SK-N-SH treated with all-trans-retinoic acid at 6 μM for 48 hours (cell line): ENCODE results near the gene UBTD1.

Source experiments
- ATAC-seq: fragments of 200-7000 bp; cut with Tn5 transposase; 3 replicates; pipeline ENCODE4 v1.9.1; 2020; ENCODE audit warnings: mild to moderate bottlenecking, moderate library complexity
- ARNTL ChIP-seq: fragments of 450-650 bp; formaldehyde crosslinking; IDR thresholded peaks from 2 replicates; pipeline ENCODE4 v1.5.0; 2020; ENCODE audit warnings: low read depth, mild to moderate bottlenecking, moderate library complexity, borderline replicate concordance
- BACH2 ChIP-seq: fragments of 250-450 bp; sonication (Bioruptor Pico); IDR thresholded peaks from 2 replicates; pipeline ENCODE4 v1.9.0; 2021; ENCODE audit warnings: mild to moderate bottlenecking, borderline replicate concordance
- CSDC2 ChIP-seq: fragments of 250-450 bp; sonication (Bioruptor Pico); IDR thresholded peaks from 2 replicates; pipeline ENCODE4 v1.5.0; 2020; ENCODE audit warnings: mild to moderate bottlenecking, moderate library complexity
- ESRRG ChIP-seq: fragments of 250-450 bp; sonication (Bioruptor Pico); IDR thresholded peaks from 2 replicates; pipeline ENCODE4 v1.6.1; 2021; ENCODE audit warnings: mild to moderate bottlenecking
- GLIS3 ChIP-seq: fragments of 250-450 bp; sonication (Bioruptor Pico); IDR thresholded peaks from 2 replicates; pipeline ENCODE4 v1.5.0; 2020; ENCODE audit warnings: mild to moderate bottlenecking, moderate library complexity
- ISL1 ChIP-seq: fragments of 250-450 bp; sonication (Bioruptor Pico); IDR thresholded peaks from 2 replicates; pipeline ENCODE4 v2.1.2; 2022; ENCODE audit warnings: mild to moderate bottlenecking, moderate library complexity
- OSR1 ChIP-seq: fragments of 250-450 bp; sonication (Bioruptor Pico); IDR thresholded peaks from 2 replicates; pipeline ENCODE4 v1.8.0; 2022; ENCODE audit warnings: moderate library complexity, mild to moderate bottlenecking, inconsistent platforms
- PATZ1 ChIP-seq: fragments of 250-450 bp; sonication (Bioruptor Pico); IDR thresholded peaks from 2 replicates; pipeline ENCODE4 v1.8.0; 2020; ENCODE audit warnings: mild to moderate bottlenecking, moderate library complexity, borderline replicate concordance
- POU6F1 ChIP-seq: fragments of 250-450 bp; sonication (Bioruptor Pico); IDR thresholded peaks from 2 replicates; pipeline ENCODE4 v1.8.0; 2021; ENCODE audit warnings: low read depth, mild to moderate bottlenecking, moderate library complexity, borderline replicate concordance
- RARB ChIP-seq: fragments of 250-450 bp; sonication (Bioruptor Pico); IDR thresholded peaks from 2 replicates; pipeline ENCODE4 v1.8.0; 2021; ENCODE audit warnings: mild to moderate bottlenecking, moderate library complexity
- SNAI2 ChIP-seq: fragments of 250-450 bp; sonication (Bioruptor Pico); IDR thresholded peaks from 2 replicates; pipeline ENCODE4 v1.5.0; 2020; ENCODE audit warnings: mild to moderate bottlenecking, moderate library complexity
- TCF4 ChIP-seq: fragments of 250-450 bp; sonication (Bioruptor Pico); IDR thresholded peaks from 2 replicates; pipeline ENCODE4 v1.8.0; 2021; ENCODE audit warnings: mild to moderate bottlenecking, moderate library complexity, borderline replicate concordance
- ZC3H10 ChIP-seq: fragments of 250-450 bp; sonication (Bioruptor Pico); IDR thresholded peaks from 2 replicates; pipeline ENCODE4 v1.5.1; 2021; ENCODE audit warnings: mild to moderate bottlenecking, moderate library complexity
- ZFP3 ChIP-seq: fragments of 250-450 bp; sonication (Bioruptor Pico); IDR thresholded peaks from 2 replicates; pipeline ENCODE4 v1.5.0; 2020; ENCODE audit warnings: mild to moderate bottlenecking, moderate library complexity
- ZFP30 ChIP-seq: fragments of 450-650 bp; formaldehyde crosslinking; IDR thresholded peaks from 2 replicates; pipeline ENCODE4 v1.5.0; 2022; ENCODE audit warnings: mild to moderate bottlenecking, moderate library complexity
- ZNF565 ChIP-seq: fragments of 450-650 bp; formaldehyde crosslinking; conservative IDR thresholded peaks from 2 replicates; pipeline ENCODE4 v1.5.0; 2020; ENCODE audit warnings: low read depth, mild to moderate bottlenecking, moderate library complexity
- ZNF70 ChIP-seq: fragments of 450-650 bp; formaldehyde crosslinking; IDR thresholded peaks from 2 replicates; pipeline ENCODE4 v1.5.0; 2020; ENCODE audit warnings: mild to moderate bottlenecking, moderate library complexity
- ZNF8 ChIP-seq: fragments of 450-650 bp; formaldehyde crosslinking; IDR thresholded peaks from 2 replicates; pipeline ENCODE4 v1.5.0; 2020; ENCODE audit warnings: mild to moderate bottlenecking, moderate library complexity
- TF ChIP-seq, protein P1 (sequence below): fragments of 250-450 bp; sonication (Bioruptor Pico); IDR thresholded peaks from 2 replicates; pipeline ENCODE4 v1.5.0; 2020; ENCODE audit warnings: mild to moderate bottlenecking, moderate library complexity
- TF ChIP-seq, protein P2 (sequence below): fragments of 250-450 bp; sonication (Bioruptor Pico); IDR thresholded peaks from 2 replicates; pipeline ENCODE4 v1.5.1; 2020; ENCODE audit warnings: low read depth, mild to moderate bottlenecking, moderate library complexity

The UBTD1 gene

DNA sequence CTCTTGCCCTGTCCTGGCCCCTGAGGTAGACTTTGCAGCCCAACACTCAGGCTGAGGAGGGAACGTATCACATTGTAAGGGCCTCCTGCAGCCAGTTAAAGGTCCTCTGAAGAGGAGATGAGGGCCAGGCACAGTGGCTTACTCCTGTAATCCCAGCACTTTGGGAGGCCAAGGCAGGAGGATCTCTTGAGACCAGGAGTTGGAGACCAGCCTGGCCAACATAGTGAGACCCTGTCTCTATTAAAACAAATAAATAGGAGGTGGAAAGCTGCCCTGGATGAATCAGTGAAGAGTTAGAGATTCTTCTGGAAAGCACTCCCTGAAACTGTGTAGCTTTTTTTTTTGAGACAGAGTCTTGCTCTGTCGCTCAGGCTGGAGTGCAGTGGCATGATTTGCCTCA, 88.5 kb downstream of the UBTD1 start:
- ATAC-seq = no peak
- TF ChIP-seq ESRRG (CRISPR knock-in tag) = no peak
- TF ChIP-seq ZNF8 = no peak
- TF ChIP-seq ARNTL (CRISPR knock-in tag) = no peak
- no peak for TF ChIP-seq POU6F1
- no peak for TF ChIP-seq ZNF565 (CRISPR knock-in tag)
- no peak for TF ChIP-seq ISL1 (CRISPR knock-in tag)
- no peak for TF ChIP-seq OSR1 (CRISPR knock-in tag)
- TF ChIP-seq GLIS3 = no peak
- TF ChIP-seq ZFP3 (CRISPR knock-in tag) = no peak
- no peak for TF ChIP-seq TCF4 (CRISPR knock-in tag)
- no peak for TF ChIP-seq ZC3H10 (CRISPR knock-in tag)
- no peak for TF ChIP-seq SNAI2 (CRISPR knock-in tag)
- TF ChIP-seq ZNF70 = no peak

- no peak for ATAC-seq
- no peak for TF ChIP-seq RARB (CRISPR knock-in tag)
- no peak for TF ChIP-seq ZNF70
- TF ChIP-seq GLIS3 = no peak
- TF ChIP-seq ZFP3 (CRISPR knock-in tag) = no peak
- TF ChIP-seq BACH2 = no peak
- no peak for TF ChIP-seq POU6F1
- no peak for TF ChIP-seq SNAI2 (CRISPR knock-in tag)
- TF ChIP-seq, protein P1, sequence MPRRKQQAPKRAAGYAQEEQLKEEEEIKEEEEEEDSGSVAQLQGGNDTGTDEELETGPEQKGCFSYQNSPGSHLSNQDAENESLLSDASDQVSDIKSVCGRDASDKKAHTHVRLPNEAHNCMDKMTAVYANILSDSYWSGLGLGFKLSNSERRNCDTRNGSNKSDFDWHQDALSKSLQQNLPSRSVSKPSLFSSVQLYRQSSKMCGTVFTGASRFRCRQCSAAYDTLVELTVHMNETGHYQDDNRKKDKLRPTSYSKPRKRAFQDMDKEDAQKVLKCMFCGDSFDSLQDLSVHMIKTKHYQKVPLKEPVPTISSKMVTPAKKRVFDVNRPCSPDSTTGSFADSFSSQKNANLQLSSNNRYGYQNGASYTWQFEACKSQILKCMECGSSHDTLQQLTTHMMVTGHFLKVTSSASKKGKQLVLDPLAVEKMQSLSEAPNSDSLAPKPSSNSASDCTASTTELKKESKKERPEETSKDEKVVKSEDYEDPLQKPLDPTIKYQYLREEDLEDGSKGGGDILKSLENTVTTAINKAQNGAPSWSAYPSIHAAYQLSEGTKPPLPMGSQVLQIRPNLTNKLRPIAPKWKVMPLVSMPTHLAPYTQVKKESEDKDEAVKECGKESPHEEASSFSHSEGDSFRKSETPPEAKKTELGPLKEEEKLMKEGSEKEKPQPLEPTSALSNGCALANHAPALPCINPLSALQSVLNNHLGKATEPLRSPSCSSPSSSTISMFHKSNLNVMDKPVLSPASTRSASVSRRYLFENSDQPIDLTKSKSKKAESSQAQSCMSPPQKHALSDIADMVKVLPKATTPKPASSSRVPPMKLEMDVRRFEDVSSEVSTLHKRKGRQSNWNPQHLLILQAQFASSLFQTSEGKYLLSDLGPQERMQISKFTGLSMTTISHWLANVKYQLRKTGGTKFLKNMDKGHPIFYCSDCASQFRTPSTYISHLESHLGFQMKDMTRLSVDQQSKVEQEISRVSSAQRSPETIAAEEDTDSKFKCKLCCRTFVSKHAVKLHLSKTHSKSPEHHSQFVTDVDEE = no peak
- no peak for TF ChIP-seq CSDC2 (CRISPR knock-in tag)
- no peak for TF ChIP-seq ZNF8
Measured at GRCh38 chr10:97589479-97589878, 90.8 kb downstream of the UBTD1 start, which contains the start of gene C10orf62. Gene C10orf62 (plus strand): TSS chr10:97589721. CDS start chr10:97589898, 177 bp downstream.

DNA sequence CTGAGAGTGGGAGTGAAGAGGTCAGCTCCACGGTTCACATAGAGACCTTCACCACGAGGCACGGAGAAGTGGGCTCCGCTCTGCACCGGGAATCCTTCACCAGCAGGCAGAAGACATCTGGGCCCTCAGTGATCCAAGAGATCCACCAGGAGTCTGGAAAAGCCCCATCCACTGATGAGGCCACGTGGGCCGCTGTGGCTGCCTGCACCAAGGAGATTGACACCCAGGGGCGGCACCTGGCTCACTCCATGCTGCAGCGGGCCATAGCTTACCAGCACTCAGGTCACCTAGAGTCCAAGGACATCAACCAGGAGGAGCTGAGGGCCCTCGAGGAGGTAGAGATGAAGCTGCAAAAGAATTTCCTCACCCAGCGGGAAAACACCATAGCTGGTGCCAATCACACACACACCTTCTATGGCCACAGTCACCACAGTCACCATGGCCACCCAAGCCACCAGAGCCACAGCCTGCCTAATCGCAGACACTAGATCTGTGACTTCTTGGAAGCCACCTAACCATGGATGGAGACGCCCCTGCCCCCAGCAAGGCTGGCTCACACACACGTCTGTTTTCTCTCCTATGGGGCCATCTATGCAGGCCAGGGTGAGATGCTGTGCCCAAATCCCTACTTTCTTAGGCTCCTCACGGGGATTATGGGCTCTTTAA, 91.5 kb downstream of the UBTD1 start:
- TF ChIP-seq OSR1 (CRISPR knock-in tag) = no peak
- TF ChIP-seq SNAI2 (CRISPR knock-in tag) = no peak
- TF ChIP-seq ZFP3 (CRISPR knock-in tag) = no peak
- TF ChIP-seq, protein P2, sequence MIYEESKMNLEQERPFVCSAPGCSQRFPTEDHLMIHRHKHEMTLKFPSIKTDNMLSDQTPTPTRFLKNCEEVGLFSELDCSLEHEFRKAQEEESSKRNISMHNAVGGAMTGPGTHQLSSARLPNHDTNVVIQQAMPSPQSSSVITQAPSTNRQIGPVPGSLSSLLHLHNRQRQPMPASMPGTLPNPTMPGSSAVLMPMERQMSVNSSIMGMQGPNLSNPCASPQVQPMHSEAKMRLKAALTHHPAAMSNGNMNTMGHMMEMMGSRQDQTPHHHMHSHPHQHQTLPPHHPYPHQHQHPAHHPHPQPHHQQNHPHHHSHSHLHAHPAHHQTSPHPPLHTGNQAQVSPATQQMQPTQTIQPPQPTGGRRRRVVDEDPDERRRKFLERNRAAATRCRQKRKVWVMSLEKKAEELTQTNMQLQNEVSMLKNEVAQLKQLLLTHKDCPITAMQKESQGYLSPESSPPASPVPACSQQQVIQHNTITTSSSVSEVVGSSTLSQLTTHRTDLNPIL (CRISPR knock-in tag) = no peak
- no peak for TF ChIP-seq ZFP30 (CRISPR knock-in tag)
- no peak for TF ChIP-seq ZNF8
- TF ChIP-seq ARNTL (CRISPR knock-in tag) = no peak
- no peak for TF ChIP-seq PATZ1
- no peak for TF ChIP-seq ISL1 (CRISPR knock-in tag)
- no peak for TF ChIP-seq ZNF70
- no peak for TF ChIP-seq ZC3H10 (CRISPR knock-in tag)
- ATAC-seq = no peak
